Ovary (tissue), 9 donors: ENCODE measurements around the gene RASL10A. TPM values are rescaled to one million over a fixed set of nuclear protein-coding genes. Genes with fewer than 3 reads are reported as not detected.

Experiments
- DNase-seq, 5 donors: peaks; one replicate each; pipeline ENCODE4 v3.0.0-alpha.2; 2019 to 2020
- H3K27ac ChIP-seq, 2 donors: fragments of 200-600 bp; one replicate each; pipeline versions ENCODE4 v1.5.1 to v1.8.0; 2019 to 2022
- H3K27me3 ChIP-seq: fragments of 200-600 bp; one replicate; pipeline ENCODE4 v1.8.0; 2022
- H3K36me3 ChIP-seq: fragments of 200-600 bp; sonication (generic); one replicate; pipeline ENCODE4 v1.5.1; 2019
- H3K4me1 ChIP-seq: one replicate; pipeline ENCODE4 v1.8.1; 2013; ENCODE audit warnings: mild to moderate bottlenecking, moderate library complexity; ENCODE audit not compliant: insufficient read depth
- H3K4me3 ChIP-seq: fragments of 200-600 bp; sonication (generic); one replicate; pipeline ENCODE4 v1.5.1; 2017
- H3K9me3 ChIP-seq, 2 donors: fragments of 200-600 bp in 1 of 2; sonication (generic) in 1 of 2; one replicate each; pipeline versions ENCODE4 v1.5.1 to v1.8.1; 2013 to 2019; ENCODE audit warnings: mild to moderate bottlenecking in 1 of 2, moderate library complexity in 1 of 2
- CTCF ChIP-seq, 3 donors: fragments of 450-650 bp in 2 of 3; fragments of 200-600 bp in 1 of 3; IDR thresholded peaks; one replicate each; pipeline versions ENCODE4 v1.5.1 to v1.8.0; 2016 to 2022; ENCODE audit warnings: antibody characterized with exemption in 3 of 3, mild to moderate bottlenecking in 1 of 3
- EP300 ChIP-seq: sonication (generic); formaldehyde crosslinking; IDR thresholded peaks from one replicate; pipeline ENCODE4 v1.6.1; 2017; ENCODE audit warnings: antibody characterized with exemption
- POLR2A ChIP-seq: fragments of 450-650 bp; IDR thresholded peaks from one replicate; pipeline ENCODE4 v1.6.1; 2017; ENCODE audit warnings: antibody characterized with exemption, mild to moderate bottlenecking, moderate library complexity
- WGBS, 3 donors: extraction: QIAGEN DNeasy Blood & Tissue Kit in 1 of 3; methylation state at CpG; one replicate each; pipeline versions ENCODE4 v1.1.5 to v1.1.7; 2013 to 2017; 5-methylcytosine and 5-hydroxymethylcytosine counted together
- intact Hi-C, 4 donors: fragments of 100-400 bp; cut with DNase I; formaldehyde crosslinking; loops; one replicate each; pipeline versions ENCODE4 v1.11.0 to v1.15.1; 2022 to 2023
- polyA plus RNA-seq, 2 donors: library from polyadenylated mRNA; stranded (reverse); fragments of 200-250 nt in 1 of 2; fragments of 350-450 nt in 1 of 2; fragmentation: Illumina TruSeq in 1 of 2; extraction: RNeasy Lipid Tissue Mini Kit (QIAGEN cat#74804) in 1 of 2; gene quantifications; one replicate each; pipeline ENCODE4 v1.2.3, GENCODE V29; 2013 to 2014
- total RNA-seq, 7 donors: library from RNA; depleted of rRNA in 2 of 7; stranded (reverse); fragments of >200 nt in 2 of 7; fragmentation: NEBNext Ultra II Directional in 3 of 7; extraction: Animal tissue kit (Norgen Biotek cat#: 25700) in 3 of 7; gene quantifications; one replicate each; pipeline versions ENCODE4 v1.1.0 to v1.2.4, GENCODE V29; 2016 to 2023
- donor health status: DM: no; HTN: no; CAD: no; lungs with moderate emphysema.
- donor health status: DM: no; HTN: no; CAD: no.
- donor health status: Bipolar disorder and iron deficiency.
- donor health status: DM: yes; HTN: yes; CAD: no.
- donor health status: DM: no; HTN: no; CAD: no.
- donor health status: DM: yes; HTN: yes; CAD: no.

RASL10A gene
- total and polyA plus RNA-seq, 9 donors: 0.22 to 0.53 (median 0.40) TPM; not detected in 3

- no peaks in the 10 kb centered on the region for H3K27me3 ChIP-seq
- no peak overlapping the region for H3K4me3 ChIP-seq
- no peak overlapping the region for H3K27ac ChIP-seq
- WGBS, 3 donors: 8 to 18% (median 11%) methylated on average over 17 to 44 of the region's 44 CpGs
- H3K9me3 ChIP-seq: no peaks in the 10 kb centered on the region
- H3K36me3 ChIP-seq: no peaks in the 10 kb centered on the region
- intact Hi-C loops: no loop called here
- TF ChIP-seq POLR2A (no peak), CTCF (IDR thresholded peaks at IDR 0.05) (peak in 2 of 3 donors; percentile 25 to 59), EP300 (no peak)
- H3K4me1 ChIP-seq: peaks cover 16% of the 10 kb centered on the region
- peak in 2 of 5 donors; percentile 45 to 54 for DNase-seq
Observed at GRCh38 chr22:29313126-29313575, 2.3 kb downstream of the RASL10A start.

GRCh38 chr22:29312218-29313125 lies 3.0 kb downstream of the RASL10A start:
- DNase-seq: peak in 3 of 5 donors; percentile 18 to 44 (median 41)
- Histone ChIP-seq H3K36me3 (no peaks in the 10 kb centered on the region), H3K27me3 (no peaks in the 10 kb centered on the region), H3K27ac (no peak overlapping the region), H3K4me1 (peaks cover 19% of the 10 kb centered on the region), H3K9me3 (no peaks in the 10 kb centered on the region), H3K4me3 (no peak overlapping the region)
- intact Hi-C loops: no loop called here
- 89 to 91% (median 89%) methylated on average over 25 of the region's 25 CpGs for WGBS, 3 donors
- no peak for TF ChIP-seq EP300
- no peak for TF ChIP-seq CTCF (IDR thresholded peaks at IDR 0.05)
- TF ChIP-seq POLR2A: no peak

- H3K27ac ChIP-seq: peak overlapping the region in 1 of 2 donors; percentile 4
- H3K27me3 ChIP-seq: no peaks in the 10 kb centered on the region
- WGBS, 3 donors: 56 to 64% (median 57%) methylated on average over 42 to 50 of the region's 50 CpGs
- no peak overlapping the region for H3K4me3 ChIP-seq
- intact Hi-C loops: no loop called here
- H3K4me1 ChIP-seq: peaks cover 22% of the 10 kb centered on the region
- H3K36me3 ChIP-seq: no peaks in the 10 kb centered on the region
- DNase-seq: peak in 1 of 5 donors; percentile 64
- TF ChIP-seq CTCF (IDR thresholded peaks at IDR 0.05): no peak
- no peak for TF ChIP-seq EP300
- no peak for TF ChIP-seq POLR2A
- H3K9me3 ChIP-seq: no peaks in the 10 kb centered on the region
Observed at GRCh38 chr22:29311464-29312217, 3.9 kb downstream of the RASL10A start.

GRCh38 chr22:29310863-29311339 lies 4.6 kb downstream of the RASL10A start:
- 10 to 12% (median 11%) methylated on average over 18 of the region's 18 CpGs for WGBS, 3 donors
- no peaks in the 10 kb centered on the region for H3K27me3 ChIP-seq
- H3K27ac ChIP-seq: peak overlapping the region in 1 of 2 donors; percentile 8
- H3K4me3 ChIP-seq: no peak overlapping the region
- peaks cover 22% of the 10 kb centered on the region for H3K4me1 ChIP-seq
- DNase-seq: peak; percentile 98 to 99 (median 98)
- no peaks in the 10 kb centered on the region for H3K36me3 ChIP-seq
- TF ChIP-seq POLR2A (no peak), EP300 (no peak), CTCF (IDR thresholded peaks at IDR 0.05) (no peak)
- intact Hi-C loops: no loop called here
- no peaks in the 10 kb centered on the region for H3K9me3 ChIP-seq
